Left lung (tissue), 10 donors: ENCODE results near the gene RTN4RL1. TPM values are rescaled to one million over a fixed set of nuclear protein-coding genes. Genes with fewer than 3 reads are reported as not detected.

Experiments used
- ATAC-seq: fragments of 200-7000 bp; cut with Tn5 transposase; one replicate; pipeline ENCODE4 v1.9.1; 2020; ENCODE audit warnings: moderate library complexity
- DNase-seq, 4 donors: peaks; one replicate each; pipeline ENCODE4 v3.0.0-alpha.2; 2013 to 2020
- H3K27ac ChIP-seq, 2 donors: fragments of 200-600 bp; sonication (generic) in 1 of 2; one replicate each; pipeline versions ENCODE4 v1.5.0 to v1.8.0; 2020 to 2021
- H3K27me3 ChIP-seq, 2 donors: fragments of 200-600 bp; sonication (generic) in 1 of 2; one replicate each; pipeline versions ENCODE4 v1.5.0 to v1.8.0; 2020 to 2021
- H3K36me3 ChIP-seq, 2 donors: fragments of 200-600 bp; sonication (generic) in 1 of 2; one replicate each; pipeline versions ENCODE4 v1.5.0 to v1.8.0; 2020 to 2021
- H3K4me1 ChIP-seq, 2 donors: fragments of 200-600 bp; one replicate each; pipeline ENCODE4 v1.8.0; 2021
- H3K4me3 ChIP-seq, 2 donors: fragments of 200-600 bp; sonication (generic) in 1 of 2; one replicate each; pipeline versions ENCODE4 v1.5.0 to v1.8.0; 2020 to 2021; ENCODE audit warnings: mild to moderate bottlenecking in 1 of 2
- H3K9me3 ChIP-seq, 2 donors: fragments of 200-600 bp; sonication (generic) in 1 of 2; one replicate each; pipeline versions ENCODE4 v1.5.0 to v1.8.0; 2020 to 2021
- intact Hi-C, 2 donors: fragments of 100-400 bp; cut with DNase I; formaldehyde crosslinking; loops; one replicate each; pipeline versions ENCODE4 v1.11.2 to v1.14.2; 2022
- polyA plus RNA-seq, 6 donors: library from polyadenylated mRNA; unstranded; fragments of 120-200 nt; gene quantifications; one replicate each; pipeline ENCODE4 v1.2.1, GENCODE V29; 2013; ENCODE audit not compliant: insufficient read length in 6 of 6
- total RNA-seq, 2 donors: library from RNA; stranded (reverse); fragmentation: NEBNext Ultra II Directional; extraction: Animal tissue kit (Norgen Biotek cat#: 25700); gene quantifications; one replicate each; pipeline ENCODE4 v1.2.1, GENCODE V29; 2021
- TF ChIP-seq, protein P1 (sequence below), 2 donors: fragments of 200-600 bp; sonication (generic) in 1 of 2; IDR thresholded peaks; one replicate each; pipeline versions ENCODE4 v1.5.0 to v1.8.0; 2021; ENCODE audit warnings: antibody characterized with exemption in 2 of 2
- donor health status: DM: no; HTN: yes; CAD: no.
- donor health status: DM: no; HTN: no; CAD: no.

The RTN4RL1 gene
- total and polyA plus RNA-seq, 8 donors = 0.34 to 5.1 (median 0.51) TPM

DNA sequence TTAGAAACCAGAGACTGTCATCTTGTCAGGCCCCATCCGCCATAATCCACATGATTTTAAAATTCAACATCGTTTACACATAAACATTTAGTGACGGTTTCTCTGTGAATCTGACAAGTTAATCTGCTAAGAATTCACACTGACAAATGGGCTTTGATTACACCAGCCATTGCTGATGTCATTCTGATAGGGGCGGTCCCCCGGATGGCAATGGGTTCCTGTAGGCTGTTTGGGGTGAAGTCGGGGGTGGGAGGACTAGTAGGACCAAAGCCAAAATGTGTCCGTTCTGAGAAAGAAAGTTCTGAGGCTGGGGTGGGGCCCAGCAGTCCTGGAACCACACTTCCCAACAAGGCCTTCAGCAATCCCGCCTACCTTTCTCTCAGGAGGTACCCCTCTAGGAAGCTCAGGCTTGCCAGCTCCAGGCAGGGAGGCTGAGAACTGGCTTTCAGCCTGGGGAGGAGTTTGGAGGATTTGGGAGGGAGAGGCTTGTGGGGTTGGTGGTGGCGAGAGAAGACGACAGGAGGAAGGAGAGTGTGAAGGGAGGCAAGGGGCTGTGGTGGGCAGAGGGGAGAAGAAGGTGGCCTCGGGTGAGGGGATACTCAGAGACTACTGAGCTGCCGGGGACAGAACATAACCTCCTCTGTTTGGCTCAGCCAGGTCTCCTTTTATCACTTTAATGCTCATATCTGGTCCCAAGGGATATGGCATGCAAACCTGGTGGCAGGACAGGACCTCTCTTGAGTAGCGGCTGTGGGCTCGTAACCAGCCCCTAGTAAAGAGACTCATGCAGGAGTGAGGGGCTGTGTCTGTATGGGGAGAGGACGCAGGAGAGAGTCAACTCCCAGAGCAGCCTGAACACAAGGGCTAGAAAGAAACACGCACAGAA is 38.4 kb upstream of the RTN4RL1 start:
- intact Hi-C loops = no loop called here
- H3K27me3 ChIP-seq = peaks cover 0 to 8% of the 10 kb centered on the region in 2 donors
- no peak for ATAC-seq
- peak overlapping the region; percentile 41 to 66 for H3K27ac ChIP-seq
- peaks cover 0 to 75% of the 10 kb centered on the region in 2 donors for H3K36me3 ChIP-seq
- TF ChIP-seq, protein P1, sequence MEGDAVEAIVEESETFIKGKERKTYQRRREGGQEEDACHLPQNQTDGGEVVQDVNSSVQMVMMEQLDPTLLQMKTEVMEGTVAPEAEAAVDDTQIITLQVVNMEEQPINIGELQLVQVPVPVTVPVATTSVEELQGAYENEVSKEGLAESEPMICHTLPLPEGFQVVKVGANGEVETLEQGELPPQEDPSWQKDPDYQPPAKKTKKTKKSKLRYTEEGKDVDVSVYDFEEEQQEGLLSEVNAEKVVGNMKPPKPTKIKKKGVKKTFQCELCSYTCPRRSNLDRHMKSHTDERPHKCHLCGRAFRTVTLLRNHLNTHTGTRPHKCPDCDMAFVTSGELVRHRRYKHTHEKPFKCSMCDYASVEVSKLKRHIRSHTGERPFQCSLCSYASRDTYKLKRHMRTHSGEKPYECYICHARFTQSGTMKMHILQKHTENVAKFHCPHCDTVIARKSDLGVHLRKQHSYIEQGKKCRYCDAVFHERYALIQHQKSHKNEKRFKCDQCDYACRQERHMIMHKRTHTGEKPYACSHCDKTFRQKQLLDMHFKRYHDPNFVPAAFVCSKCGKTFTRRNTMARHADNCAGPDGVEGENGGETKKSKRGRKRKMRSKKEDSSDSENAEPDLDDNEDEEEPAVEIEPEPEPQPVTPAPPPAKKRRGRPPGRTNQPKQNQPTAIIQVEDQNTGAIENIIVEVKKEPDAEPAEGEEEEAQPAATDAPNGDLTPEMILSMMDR (IDR thresholded peaks at IDR 0.05) = no peak
- H3K4me3 ChIP-seq = no peak overlapping the region
- no peaks in the 10 kb centered on the region for H3K9me3 ChIP-seq
- DNase-seq = no peak
- H3K4me1 ChIP-seq = peaks cover 20 to 55% of the 10 kb centered on the region in 2 donors

DNA sequence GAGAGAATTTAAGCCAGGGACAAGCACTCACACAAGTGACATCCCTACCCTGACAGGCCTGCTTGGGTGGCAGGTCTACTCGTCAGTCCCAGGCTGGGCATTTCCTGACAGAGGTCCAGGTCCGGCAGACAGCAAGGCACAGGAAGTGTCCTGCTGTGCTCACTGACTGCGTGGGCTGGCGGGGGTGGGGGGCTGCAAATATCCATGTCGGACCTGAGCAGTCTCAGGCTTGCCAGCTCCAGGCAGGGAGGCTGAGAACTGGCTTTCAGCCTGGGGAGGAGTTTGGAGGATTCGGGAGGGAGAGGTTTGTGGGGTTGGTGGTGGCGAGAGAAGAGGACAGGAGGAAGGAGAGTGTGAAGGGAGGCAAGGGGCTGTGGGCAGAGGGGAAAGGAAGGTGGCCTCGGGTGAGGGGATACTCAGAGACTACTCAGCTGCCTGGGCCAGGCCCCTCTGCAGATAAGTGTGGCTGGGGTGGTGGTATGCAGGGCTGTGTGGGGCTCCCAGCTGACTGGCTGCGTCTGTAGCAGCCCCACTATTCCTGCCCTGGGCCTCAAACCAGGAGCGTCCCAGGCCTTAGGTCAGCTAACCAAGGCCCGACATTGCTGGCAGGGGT is 37.5 kb upstream of the RTN4RL1 start:
- no peak for ATAC-seq
- Histone ChIP-seq H3K4me3 (no peak overlapping the region), H3K27me3 (peaks cover 3 to 16% of the 10 kb centered on the region in 2 donors), H3K36me3 (peaks cover 0 to 73% of the 10 kb centered on the region in 2 donors), H3K9me3 (no peaks in the 10 kb centered on the region), H3K27ac (peak overlapping the region; percentile 41 to 66), H3K4me1 (peaks cover 26 to 56% of the 10 kb centered on the region in 2 donors)
- TF ChIP-seq, protein P1 (IDR thresholded peaks at IDR 0.05) = no peak
- no peak for DNase-seq
- intact Hi-C loops = no loop called here

DNA sequence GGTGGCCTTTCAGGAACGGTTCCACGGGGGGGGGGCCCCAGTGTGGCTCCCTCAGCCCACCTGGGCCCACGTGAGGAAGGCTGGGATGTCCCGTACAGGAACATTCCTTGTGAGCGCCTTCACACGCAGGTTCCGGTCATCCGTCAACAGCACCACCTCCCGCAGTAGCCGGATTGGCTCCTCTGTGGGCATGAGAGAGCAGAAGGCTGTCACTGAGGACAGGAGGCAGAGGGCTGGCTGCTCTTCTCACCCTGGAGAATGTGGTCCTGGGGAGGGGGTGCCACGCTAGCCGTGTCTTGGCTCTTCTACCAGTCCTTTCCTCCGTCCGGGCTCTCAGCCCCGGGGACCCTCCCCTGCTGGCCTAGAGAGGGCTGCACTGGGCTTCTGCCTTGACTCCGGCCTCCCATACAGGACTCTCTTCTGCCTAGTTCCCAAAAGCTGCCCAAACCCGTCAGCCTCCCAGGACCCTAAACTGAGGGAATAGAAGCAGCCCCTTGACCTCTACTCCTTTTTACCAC is 36.4 kb upstream of the RTN4RL1 start:
- peaks cover 18 to 57% of the 10 kb centered on the region in 2 donors for H3K4me1 ChIP-seq
- H3K9me3 ChIP-seq = no peaks in the 10 kb centered on the region
- H3K36me3 ChIP-seq = peaks cover 0 to 64% of the 10 kb centered on the region in 2 donors
- intact Hi-C loops = no loop called here
- peak in 1 of 4 donors; percentile 57 for DNase-seq
- no peak overlapping the region for H3K4me3 ChIP-seq
- TF ChIP-seq, protein P1 (IDR thresholded peaks at IDR 0.05) = no peak
- H3K27me3 ChIP-seq = peaks cover 8 to 28% of the 10 kb centered on the region in 2 donors
- H3K27ac ChIP-seq = peak overlapping the region in 1 of 2 donors; percentile 66
- no peak for ATAC-seq

DNA sequence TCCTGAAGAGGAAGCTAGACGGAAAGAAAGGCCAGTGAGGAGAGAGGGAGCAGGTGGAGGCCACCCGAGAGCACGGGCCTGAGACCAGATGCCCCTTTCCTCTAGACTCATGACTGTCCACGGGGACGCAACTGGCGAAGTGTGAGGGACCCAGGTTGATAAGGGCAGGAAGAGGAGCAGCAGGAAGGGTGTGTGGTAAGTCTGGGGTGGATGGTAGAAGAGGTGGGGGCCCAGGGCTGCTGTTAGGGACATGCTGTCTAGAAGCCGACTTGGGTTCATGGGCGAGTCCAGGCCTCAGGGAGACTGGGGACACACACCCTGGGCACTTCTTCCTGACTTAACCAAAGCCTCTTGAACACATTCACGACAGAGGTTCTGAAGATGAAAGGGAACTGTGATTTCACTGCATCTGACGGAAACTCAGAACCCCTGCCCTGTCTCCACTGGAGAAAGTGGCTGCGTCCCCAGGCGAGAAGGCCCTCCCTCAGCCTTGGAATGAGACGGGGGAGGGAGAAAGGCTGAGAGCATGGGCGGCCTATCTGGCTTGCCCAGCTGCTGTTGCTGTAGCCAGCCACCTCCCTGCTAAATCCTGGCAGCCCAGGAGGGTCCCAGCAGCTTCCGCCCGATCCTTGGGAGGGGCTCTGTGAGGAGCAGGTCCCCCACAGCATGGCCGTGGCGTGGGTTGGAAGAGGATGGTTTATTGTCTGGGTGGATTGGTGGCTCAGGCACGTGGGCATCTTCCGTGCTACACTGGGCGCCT is 35.7 kb upstream of the RTN4RL1 start:
- TF ChIP-seq, protein P1 (IDR thresholded peaks at IDR 0.05) = no peak
- Histone ChIP-seq H3K4me1 (peaks cover 18 to 63% of the 10 kb centered on the region in 2 donors), H3K4me3 (no peak overlapping the region), H3K36me3 (peaks cover 0 to 62% of the 10 kb centered on the region in 2 donors), H3K27me3 (peaks cover 8 to 34% of the 10 kb centered on the region in 2 donors), H3K27ac (peak overlapping the region; percentile 66 to 82), H3K9me3 (no peaks in the 10 kb centered on the region)
- ATAC-seq = no peak
- DNase-seq = peak in 2 of 4 donors; percentile 49 to 54
- intact Hi-C loops = no loop called here
